Astrocyte of the cerebellum (primary cell): ENCODE data around the gene SLC6A12.
A peak's percentile ranks its signal among the peaks of the same experiment; 100 is the strongest.
"Not testable (repeated sequence)": the region's sequence is repeated elsewhere in the genome, so short reads cannot be mapped to it uniquely, and the experiment has no call there.

Source experiments
- DNase-seq: peaks from one replicate; pipeline ENCODE4 v3.0.0-alpha.2; 2011; ENCODE audit warnings: low read depth
- H3K4me3 ChIP-seq: 2 replicates; pipeline ENCODE4 v1.5.1; 2011; ENCODE audit warnings: mild to moderate bottlenecking, low read depth, low read length, moderate library complexity
- in situ Hi-C: cut with HindIII; loops from 2 replicates; pipeline ENCODE4 v1.10.0; 2017; ENCODE audit warnings: low sequenced_read_pairs
- TF ChIP-seq, protein P1 (sequence below): IDR thresholded peaks from 2 replicates; pipeline ENCODE4 v1.5.1; 2012; ENCODE audit warnings: low read length, low read depth, moderate library complexity, mild to moderate bottlenecking; ENCODE audit errors: missing control alignments

SLC6A12 gene

DNA sequence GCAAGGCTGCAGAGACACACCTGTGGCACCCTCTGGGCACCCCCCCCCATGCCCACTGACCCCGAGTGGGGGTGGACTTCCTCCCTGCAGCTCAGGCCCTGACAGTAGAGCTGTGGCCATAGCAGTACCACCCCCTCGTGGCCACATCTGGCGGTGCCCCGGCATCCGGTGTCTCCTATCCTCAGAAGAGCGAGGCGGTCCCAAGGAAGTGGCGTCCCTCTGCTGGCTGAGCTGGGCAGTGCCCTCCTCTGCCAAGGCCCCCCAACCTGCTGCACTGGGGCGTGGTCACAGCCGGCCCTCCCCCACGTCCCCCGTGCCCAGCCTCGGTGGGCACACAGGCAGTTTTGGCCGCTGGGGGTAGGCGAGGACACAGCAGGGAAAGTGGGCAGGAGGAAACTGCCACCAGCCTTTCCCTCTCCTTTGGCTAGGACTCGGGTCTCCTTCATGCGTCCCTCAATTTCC lies 6.0 kb upstream of the SLC6A12 start:
- DNase-seq = no peak
- TF ChIP-seq, protein P1, sequence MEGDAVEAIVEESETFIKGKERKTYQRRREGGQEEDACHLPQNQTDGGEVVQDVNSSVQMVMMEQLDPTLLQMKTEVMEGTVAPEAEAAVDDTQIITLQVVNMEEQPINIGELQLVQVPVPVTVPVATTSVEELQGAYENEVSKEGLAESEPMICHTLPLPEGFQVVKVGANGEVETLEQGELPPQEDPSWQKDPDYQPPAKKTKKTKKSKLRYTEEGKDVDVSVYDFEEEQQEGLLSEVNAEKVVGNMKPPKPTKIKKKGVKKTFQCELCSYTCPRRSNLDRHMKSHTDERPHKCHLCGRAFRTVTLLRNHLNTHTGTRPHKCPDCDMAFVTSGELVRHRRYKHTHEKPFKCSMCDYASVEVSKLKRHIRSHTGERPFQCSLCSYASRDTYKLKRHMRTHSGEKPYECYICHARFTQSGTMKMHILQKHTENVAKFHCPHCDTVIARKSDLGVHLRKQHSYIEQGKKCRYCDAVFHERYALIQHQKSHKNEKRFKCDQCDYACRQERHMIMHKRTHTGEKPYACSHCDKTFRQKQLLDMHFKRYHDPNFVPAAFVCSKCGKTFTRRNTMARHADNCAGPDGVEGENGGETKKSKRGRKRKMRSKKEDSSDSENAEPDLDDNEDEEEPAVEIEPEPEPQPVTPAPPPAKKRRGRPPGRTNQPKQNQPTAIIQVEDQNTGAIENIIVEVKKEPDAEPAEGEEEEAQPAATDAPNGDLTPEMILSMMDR = peak; percentile 53
- in situ Hi-C loops = no loop called here
- H3K4me3 ChIP-seq = no peak overlapping the region

GRCh38 chr12:218728-219590 lies 5.0 kb upstream of the SLC6A12 start:
- H3K4me3 ChIP-seq = no peak overlapping the region
- in situ Hi-C loops = no loop called here
- no peak for DNase-seq
- TF ChIP-seq, protein P1 = no peak

GRCh38 chr12:218221-218620 lies 4.3 kb upstream of the SLC6A12 start:
- no peak overlapping the region for H3K4me3 ChIP-seq
- DNase-seq = no peak
- TF ChIP-seq, protein P1 = no peak
- in situ Hi-C loops = no loop called here

GRCh38 chr12:217029-217428 lies 3.1 kb upstream of the SLC6A12 start:
- DNase-seq, in situ Hi-C loops, H3K4me3 ChIP-seq: not testable (repeated sequence)

GRCh38 chr12:215116-215515 lies 1.2 kb upstream of the SLC6A12 start:
- no peak overlapping the region for H3K4me3 ChIP-seq
- TF ChIP-seq, protein P1 = no peak
- DNase-seq = no peak
- in situ Hi-C loops = no loop called here

DNA sequence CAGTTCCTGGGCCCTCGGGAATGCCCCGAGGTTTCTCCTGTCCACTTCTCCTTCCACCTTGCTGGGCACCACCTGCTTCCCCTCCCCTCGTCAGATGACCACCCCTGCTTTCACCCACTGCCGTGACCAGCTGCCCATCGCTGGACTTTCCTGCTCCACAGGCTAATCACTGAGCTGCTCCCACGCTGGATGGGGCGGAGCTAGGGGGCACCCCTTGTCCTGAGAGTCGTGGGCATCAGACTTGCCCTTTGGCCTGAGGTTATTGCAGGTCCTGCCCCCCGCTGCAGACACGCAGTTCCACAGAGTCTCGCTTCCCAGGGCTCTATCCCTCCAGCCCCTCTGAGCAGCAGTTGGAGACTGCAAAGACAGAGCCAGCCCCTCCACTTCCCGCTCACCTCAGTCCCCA lies 427 bp downstream of the SLC6A12 start:
- TF ChIP-seq, protein P1 = no peak
- no peak for DNase-seq
- H3K4me3 ChIP-seq = no peak overlapping the region
- in situ Hi-C loops = no loop called here
